ENCODE data around the gene CCNL1. TPM values are rescaled to one million over a fixed set of nuclear protein-coding genes. Genes with fewer than 3 reads are reported as not detected.

CCNL1 gene
- total and polyA plus RNA-seq, 2 of the 8 experiments (the other 6 are each of a cell fraction or from before 2014, with no cell fraction given): 64.5 to 68.6 TPM

- Histone ChIP-seq H4K8ac (ENCODE audit: extremely low read depth, insufficient read depth, low read length) (no peak overlapping the region), H4K91ac (replicated peaks; ENCODE audit: insufficient read length, low read length) (no peak overlapping the region), H2BK20ac (ENCODE audit: low read length) (no peak overlapping the region), H3K4me2 (ENCODE audit: insufficient read depth in 1 of 2, low read depth in 2 of 2, low read length in 2 of 2) (no peak overlapping the region), H3K27me3 (replicated peaks in 1 of 4; ENCODE audit: control insufficient read depth in 3 of 4, extremely low read depth in 1 of 4, insufficient read depth in 3 of 4, low read length in 3 of 4) (no peaks in the 10 kb centered on the region), H2BK12ac (ENCODE audit: low read depth, low read length) (no peak overlapping the region), H3K79me2 (ENCODE audit: control insufficient read depth in 1 of 2, insufficient read depth in 2 of 2, low read length in 2 of 2) (peaks cover 6 to 14% of the 10 kb centered on the region in 2 experiments; a peak in 3 of 4 replicates), H3K18ac (ENCODE audit: extremely low read depth, low read length) (no peak overlapping the region), H3K4me1 (replicated peaks in 1 of 4; ENCODE audit: control insufficient read depth in 3 of 4, insufficient read depth in 4 of 4, low read length in 3 of 4) (peaks cover 0 to 4% (median 2%) of the 10 kb centered on the region in 4 experiments; a peak in 6 of 7 replicates), H3K9me3 (ENCODE audit: insufficient read depth in 2 of 2, low read depth in 1 of 2, low read length in 1 of 2) (no peaks in the 10 kb centered on the region), H2BK15ac (ENCODE audit: low read length) (no peak overlapping the region), H2BK5ac (ENCODE audit: low read depth, low read length) (no peak overlapping the region), H2AK5ac (ENCODE audit: low read depth, low read length) (no peak overlapping the region), H4K20me1 (replicated peaks in 1 of 2; ENCODE audit: control insufficient read depth in 1 of 2, insufficient read depth in 2 of 2, low read length in 2 of 2) (peaks cover under 1 to 3% of the 10 kb centered on the region in 2 experiments), H3K23ac (ENCODE audit: insufficient read length) (no peak overlapping the region), H4K5ac (ENCODE audit: insufficient read length, low read depth, low read length) (no peak overlapping the region), H3K4me3 (ENCODE audit: extremely low read depth in 1 of 4, insufficient read depth in 2 of 4, low read depth in 3 of 4, low read length in 4 of 4) (no peak overlapping the region), H3K79me1 (ENCODE audit: low read depth, low read length) (0 out of 2 replicates have a peak, but pooled peaks cover 2% of the 10 kb centered on the region), H2AFZ (ENCODE audit: low read length) (no peak overlapping the region), H3K23me2 (ENCODE audit: low read depth, low read length) (peaks cover 10% of the 10 kb centered on the region), H3K4ac (replicated peaks; ENCODE audit: insufficient read length, low read depth, low read length) (no peak overlapping the region), H3K14ac (ENCODE audit: insufficient read length) (no peak overlapping the region), H3K36me3 (ENCODE audit: control insufficient read depth in 2 of 4, insufficient read depth in 4 of 4, low read length in 3 of 4) (peaks cover 0 to 7% (median 3%) of the 10 kb centered on the region in 4 experiments; a peak in 5 of 8 replicates), H3K27ac (ENCODE audit: low read depth, low read length) (no peak overlapping the region), H3K9ac (replicated peaks in 1 of 4; ENCODE audit: extremely low read depth in 1 of 4, low read depth in 3 of 4, low read length in 3 of 4) (no peak overlapping the region), H2BK120ac (replicated peaks; ENCODE audit: low read depth, low read length) (no peak overlapping the region), H3K56ac (replicated peaks; ENCODE audit: insufficient read length, low read depth, low read length) (no peak overlapping the region)
- 90% methylated on average over 19 of the region's 19 CpGs; no CpG with 5 or more reads in 1 of the 2 experiments for WGBS, 2 experiments (ENCODE audit: extremely low coverage in 1 of 2, insufficient coverage in 1 of 2, insufficient read length in 1 of 2, insufficient replicate concordance in 2 of 2, low coverage in 1 of 2, low lambda C conversion rate in 2 of 2, missing lambda C conversion rate in 1 of 2)
- DNase-seq (ENCODE audit: low read depth in 1 of 2, low spot score in 2 of 2) (no peak), FAIRE-seq (no peak)
- CTCF ChIA-PET (ENCODE audit: partially characterized antibody): interaction anchor here (0.9 to 6.0 kb wide), 18 partner anchors 9 to 1159 kb away, joined by 3 to 80 read pairs (median 4); partner anchors contain the start of genes PTX3 and SSR3
- POLR2A ChIA-PET (ENCODE audit: partially characterized antibody): interaction anchor here (0.8 to 7.4 kb wide), 3 partner anchors 11 to 17 kb away, joined by 3 to 245 read pairs (median 8); no protein-coding TSS in a partner anchor
- TF ChIP-seq USF2 (IDR thresholded peaks at IDR 0.05; ENCODE audit: low read length) (no peak), JUN (IDR thresholded peaks at IDR 0.05; ENCODE audit: low read depth, low read length) (no peak), ZNF274 (IDR thresholded peaks at IDR 0.05; ENCODE audit: borderline replicate concordance, extremely low read depth, low read length) (no peak), RAD21 (IDR thresholded peaks at IDR 0.05 in 1 of 2, conservative IDR thresholded peaks at IDR 0.05 in 1 of 2; ENCODE audit: low read depth in 2 of 2, low read length in 2 of 2) (no peak), MAX (IDR thresholded peaks at IDR 0.05) (no peak), SP2 (IDR thresholded peaks at IDR 0.05; ENCODE audit: low read length) (no peak), ATF3 (IDR thresholded peaks at IDR 0.05; ENCODE audit: insufficient read depth, low read depth, low read length) (no peak), KDM4A (IDR thresholded peaks at IDR 0.05; ENCODE audit: low read depth, low read length, severe bottlenecking) (no peak), RNF2 (IDR thresholded peaks at IDR 0.05; ENCODE audit: borderline replicate concordance, low read depth, low read length, missing control alignments, poor library complexity, severe bottlenecking) (no peak)
Measured at GRCh38 chr3:157163217-157163953, 3.4 kb upstream of the CCNL1 start.
